HPDE6-E6E7 (cell line): ENCODE data around the gene LDB3.

Experiments
- DNase-seq: peaks from one replicate; pipeline ENCODE4 v3.0.0; 2011; ENCODE audit warnings: missing footprints; ENCODE audit errors: extremely low spot score

Gene LDB3

DNA sequence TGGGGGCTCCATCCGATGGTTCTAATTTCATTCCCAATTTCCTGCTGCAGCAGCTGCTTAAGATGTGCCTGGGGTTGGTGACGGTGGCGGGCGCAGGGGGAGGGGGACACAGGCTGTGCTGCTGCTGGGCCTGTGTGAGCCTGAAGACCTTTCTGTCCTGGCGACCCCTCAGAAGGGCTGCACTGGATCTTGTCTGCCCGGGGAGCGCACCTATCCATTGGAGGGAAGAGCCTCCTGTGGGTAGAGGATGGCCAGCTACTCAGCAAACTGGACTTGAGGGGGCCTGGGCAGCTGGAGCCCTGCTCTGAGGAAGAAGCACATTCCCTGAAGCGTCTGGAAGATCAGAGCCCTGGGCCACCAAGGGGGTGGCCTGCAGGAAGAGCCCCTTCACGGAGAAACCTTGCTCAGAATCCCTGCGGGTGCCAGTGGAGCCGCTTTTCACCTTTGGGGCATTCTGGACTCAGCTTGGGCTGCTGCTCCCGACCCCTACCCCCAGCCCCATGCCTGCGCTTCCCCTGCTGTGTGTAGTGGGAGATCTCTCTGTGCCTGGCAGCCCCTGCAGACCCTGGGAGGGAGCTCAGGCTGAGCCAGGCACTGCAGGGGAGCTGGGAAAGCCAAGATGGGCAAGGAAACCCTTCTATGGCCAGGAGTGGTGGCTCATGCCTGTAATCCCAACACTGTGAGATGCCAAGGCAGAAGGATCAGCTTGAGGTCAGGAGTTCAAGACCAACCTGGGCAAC is 17.8 kb downstream of the LDB3 start:
- no peak for DNase-seq

DNA sequence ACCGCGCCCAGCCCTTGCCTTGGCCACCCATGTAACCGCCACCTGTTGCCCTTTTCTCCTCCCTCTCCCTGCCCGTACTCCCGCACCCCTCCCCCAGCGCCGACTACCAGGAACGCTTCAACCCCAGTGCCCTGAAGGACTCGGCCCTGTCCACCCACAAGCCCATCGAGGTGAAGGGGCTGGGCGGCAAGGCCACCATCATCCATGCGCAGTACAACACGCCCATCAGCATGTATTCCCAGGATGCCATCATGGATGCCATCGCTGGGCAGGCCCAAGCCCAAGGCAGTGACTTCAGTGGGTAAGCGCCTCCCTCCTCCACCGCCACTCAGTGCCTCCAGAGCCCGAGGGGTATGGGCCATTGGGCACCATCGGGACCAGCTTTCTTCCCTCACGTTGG is 18.7 kb downstream of the LDB3 start:
- no peak for DNase-seq

DNA sequence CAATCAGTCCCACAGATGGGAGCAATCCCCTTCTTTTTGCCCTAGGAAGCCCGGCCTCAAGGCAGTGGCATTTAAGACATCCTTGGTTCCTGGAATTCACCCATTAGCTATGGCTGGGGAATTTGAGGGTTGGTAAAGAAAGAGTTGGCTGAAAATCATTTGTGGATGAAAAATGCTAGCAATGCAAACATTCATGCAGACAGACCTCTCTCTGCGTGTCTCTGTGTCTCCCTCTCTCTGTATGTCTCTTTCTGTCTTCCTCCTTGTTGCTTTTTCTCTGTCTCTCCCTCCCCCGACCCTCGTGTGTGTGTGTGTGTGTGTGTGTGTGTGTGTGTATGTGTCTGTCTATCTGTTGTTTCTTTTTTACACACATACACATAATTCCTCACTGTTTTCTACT is 19.4 kb downstream of the LDB3 start:
- DNase-seq: no peak

DNA sequence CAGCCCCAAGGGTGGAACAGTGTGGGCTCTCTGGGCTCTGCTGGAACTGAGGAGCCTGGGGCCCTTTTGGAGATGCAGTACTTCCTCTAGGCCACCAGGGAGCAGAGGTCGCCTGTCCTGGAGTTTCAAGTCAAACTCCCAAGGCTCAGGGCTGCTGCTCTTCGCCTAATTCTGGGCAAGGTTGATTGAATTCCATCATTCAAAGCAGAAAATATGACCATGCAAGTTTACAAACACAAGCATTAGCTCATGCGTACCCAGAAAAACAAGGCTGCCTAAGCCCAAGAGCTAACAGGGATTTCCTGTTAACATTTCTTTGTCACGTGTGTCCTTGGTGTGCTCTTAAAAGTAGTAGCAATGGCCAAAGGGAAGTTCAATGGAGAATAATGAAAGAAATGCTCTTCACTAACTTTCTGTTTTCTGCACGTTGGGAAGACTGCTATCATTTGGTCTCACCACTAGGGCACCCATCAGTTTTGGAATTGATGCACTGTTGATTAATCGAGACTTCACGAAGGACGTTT is 20.1 kb downstream of the LDB3 start:
- DNase-seq: peak; percentile 72

DNA sequence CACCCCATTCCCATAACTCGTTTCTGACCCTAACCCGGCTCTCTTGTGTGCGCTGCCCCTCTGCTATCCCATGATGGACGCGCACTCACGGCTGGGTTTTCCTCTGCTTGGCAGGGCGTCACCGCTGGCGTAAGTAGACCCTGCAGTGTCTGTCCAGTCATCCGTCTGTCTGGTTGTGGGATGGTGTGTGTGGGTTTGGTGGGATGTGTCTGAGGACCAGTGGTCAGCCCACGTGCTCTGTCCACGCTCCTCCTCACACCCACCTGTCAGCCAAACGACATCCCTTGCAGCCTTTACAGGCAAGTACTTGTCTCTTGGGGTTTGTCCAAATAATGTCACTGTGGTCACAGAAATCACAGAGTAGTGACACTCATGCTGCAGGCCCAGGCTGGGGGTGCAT is 20.8 kb downstream of the LDB3 start:
- DNase-seq: no peak

DNA sequence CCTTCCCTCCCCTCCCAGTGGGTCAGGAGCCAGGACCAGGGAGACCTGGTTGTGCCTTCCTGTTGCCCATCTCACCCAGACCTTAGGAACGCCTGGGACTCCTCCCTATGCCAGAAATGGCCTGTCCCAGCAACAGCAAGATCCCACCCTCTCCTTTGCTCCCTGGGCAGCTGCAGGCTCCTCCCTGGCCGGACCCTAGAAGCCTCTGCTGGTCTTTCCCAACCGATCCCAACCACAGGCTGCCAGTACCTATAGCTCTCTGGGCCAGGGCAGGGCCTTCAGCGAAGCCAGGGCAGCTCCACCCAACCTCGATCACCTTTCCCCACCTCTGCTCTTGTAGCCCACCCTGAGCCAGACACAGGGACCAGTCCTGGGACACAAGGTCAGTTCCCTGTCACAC is 21.9 kb downstream of the LDB3 start:
- DNase-seq: no peak

DNA sequence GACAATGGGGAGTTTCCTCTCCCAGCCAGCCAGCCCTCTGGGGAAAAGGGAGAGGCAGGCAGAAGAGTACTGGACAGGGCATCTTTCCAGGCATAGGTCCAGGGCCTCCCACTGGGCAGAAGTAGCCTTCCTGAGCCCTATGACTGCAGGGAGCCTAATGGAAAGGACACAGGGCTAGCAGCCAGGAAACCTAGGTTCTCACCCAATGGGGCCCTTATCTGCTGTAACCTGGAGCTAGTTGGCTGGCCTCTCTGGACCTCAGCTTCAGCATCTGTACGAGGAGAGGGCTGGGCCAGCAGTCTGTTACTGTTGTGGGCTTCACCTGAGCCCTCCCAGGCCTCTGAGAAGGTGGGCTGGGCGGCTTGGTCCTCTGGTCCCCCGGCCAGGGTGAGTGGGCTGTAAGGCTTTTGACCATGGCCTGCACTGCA is 22.4 kb downstream of the LDB3 start:
- no peak for DNase-seq

DNA sequence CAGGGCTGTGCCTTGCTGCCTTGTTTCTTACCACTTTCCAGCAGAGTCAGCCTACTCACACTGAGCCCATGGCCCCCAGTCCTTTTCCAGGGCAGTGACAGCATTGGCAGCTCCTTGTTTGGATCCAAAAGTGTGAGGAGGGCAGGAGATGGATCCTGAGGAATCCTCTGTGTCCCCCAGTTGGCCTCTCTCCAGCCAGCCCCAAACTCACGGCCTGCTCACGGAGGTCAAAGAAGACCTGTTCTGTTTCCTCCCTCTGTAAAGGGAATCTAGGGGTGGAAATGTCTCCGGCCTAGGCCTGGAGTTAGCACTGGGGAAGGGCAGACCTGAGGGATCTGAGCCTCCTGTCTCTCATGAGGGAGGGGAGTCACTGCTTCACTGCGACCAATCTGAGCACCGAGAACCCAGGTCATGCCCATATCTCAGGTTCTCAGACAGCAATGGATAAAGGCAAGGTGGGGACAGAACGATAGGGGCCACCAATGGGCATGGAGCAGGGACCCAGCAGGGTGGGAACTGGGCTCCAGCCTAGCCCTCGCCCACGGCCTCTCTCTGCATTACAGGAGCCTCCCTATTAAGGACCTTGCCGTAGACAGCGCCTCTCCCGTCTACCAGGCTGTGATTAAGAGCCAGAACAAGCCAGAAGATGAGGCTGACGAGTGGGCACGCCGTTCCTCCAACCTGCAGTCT is 23.2 kb downstream of the LDB3 start:
- DNase-seq: no peak

DNA sequence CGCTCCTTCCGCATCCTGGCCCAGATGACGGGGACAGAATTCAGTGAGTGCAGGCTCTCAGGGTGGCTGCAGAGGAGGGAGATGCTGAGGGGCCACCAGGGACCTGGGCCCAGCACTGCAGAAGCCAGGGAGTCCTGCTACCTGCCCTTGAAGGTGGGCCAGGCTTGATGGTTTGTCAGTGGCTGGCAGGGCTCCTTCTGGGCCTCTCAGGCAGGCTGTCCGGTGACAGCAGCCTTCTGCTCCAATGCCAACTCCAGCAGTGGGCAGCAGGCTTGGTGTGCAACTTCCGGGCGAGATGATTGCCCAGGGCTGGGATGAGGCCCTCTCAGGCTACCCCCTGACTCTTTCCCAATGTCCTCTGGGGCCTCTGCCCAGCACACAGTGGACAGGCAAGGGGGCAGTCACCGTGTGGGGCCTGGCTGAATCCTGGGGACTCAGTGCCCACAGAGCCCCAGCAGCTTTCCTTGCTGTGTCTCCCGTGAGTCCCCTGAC is 23.8 kb downstream of the LDB3 start:
- no peak for DNase-seq

DNA sequence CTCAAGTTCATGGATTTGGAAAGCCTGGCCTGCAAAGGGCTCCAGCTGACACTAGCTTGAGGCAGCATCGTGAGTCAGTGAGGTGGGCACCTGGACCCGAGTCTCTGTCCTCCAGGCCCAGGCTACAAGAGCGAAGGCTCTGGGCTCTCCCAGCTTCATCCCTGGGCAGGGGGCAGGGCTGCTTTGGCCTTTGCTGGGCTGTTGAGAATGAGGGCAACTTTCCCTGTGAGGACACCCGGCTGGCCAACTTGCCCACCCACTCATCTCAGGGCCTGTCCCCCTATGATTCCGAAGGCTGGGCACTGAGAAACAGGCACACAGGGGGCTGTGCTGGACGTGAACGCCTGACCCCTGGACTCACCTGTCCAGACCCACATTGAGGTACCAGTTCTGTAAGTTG is 24.4 kb downstream of the LDB3 start:
- DNase-seq: no peak

DNA sequence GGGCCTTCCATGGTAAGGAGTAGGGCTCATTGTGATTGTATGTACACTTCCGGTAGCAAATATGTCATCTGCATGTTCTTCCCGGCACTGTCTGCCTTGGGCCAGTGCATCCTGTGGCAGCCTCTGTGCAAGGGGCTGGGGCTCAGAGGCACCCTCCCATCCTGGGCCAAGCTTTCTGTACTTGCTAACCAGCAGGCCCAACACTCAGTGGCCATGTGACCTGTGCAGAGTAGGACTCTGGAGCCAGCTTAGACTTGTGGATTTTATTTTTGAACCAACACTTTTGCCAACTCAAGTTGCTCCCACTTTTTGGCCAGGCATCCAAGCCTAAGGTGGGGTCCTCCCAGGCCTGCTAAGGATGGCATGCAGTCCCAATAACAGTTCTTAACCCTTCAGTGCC is 25.0 kb downstream of the LDB3 start:
- DNase-seq: no peak

DNA sequence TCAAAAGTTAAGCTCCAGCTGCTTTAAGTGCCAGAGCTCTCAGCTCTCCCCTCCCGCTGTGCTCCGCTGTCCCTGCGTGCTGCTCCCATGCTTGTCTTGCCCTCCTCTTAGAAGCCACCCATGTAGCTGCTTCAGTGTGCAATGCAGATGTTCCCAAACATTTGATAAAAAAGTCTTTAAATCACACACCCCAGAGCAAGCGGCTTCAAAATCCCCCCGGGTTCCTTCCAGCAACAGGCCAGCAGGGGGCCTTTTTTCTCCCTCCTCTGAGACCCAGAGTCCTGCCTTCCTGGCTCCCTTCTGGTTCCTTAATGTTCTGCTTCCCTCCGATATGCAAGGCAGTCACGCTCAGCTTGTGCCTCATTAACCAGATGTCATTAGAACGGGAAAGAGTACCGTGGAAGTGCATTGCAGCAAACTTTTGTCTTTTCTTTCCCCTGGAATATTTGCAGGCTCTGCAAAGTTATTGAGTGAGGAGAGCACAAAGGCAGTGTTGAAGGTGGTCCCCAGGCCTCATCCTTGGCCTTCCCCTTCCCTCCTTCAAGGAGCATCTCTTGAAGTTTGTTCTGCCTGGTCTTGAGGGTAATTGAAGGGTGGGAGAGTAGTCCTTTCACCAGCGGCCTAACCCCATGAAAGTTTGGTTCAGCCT is 25.5 kb downstream of the LDB3 start:
- DNase-seq: peak; percentile 45

DNA sequence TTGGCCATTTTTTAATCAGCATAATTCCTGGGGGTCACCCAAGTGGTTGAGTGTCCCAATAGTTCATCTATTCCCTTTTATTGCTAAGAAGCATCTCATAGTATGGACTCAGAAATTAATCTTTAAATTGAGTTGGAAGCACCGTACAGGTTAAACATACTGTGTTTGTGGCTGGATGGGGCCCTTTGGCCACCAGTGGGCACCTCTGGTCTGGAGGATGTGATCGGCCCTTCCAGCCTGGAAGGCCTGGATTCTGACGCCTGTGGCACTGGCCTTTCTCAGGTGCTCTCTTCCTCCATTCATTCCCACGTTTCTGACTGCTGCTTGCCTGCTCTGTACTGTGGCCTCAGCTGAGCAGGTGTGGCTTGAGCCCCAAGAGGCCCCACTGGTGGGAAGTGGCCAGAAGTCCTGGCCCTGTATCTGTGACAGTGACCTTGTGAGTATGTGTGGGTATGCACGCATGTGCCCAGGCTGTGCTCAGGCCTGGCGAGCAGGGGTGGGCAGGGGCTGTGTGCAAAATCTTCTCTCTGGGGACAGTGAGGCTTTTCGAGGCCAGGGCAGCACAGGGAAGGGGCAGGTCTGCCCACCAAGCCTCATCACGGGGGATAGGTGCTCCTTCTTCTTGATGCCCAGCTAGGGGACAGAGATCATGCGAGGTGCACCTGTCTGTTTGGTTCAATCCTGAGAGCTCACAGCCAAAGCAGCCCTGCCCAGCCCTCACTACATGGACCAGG is 30.1 kb downstream of the LDB3 start:
- no peak for DNase-seq

DNA sequence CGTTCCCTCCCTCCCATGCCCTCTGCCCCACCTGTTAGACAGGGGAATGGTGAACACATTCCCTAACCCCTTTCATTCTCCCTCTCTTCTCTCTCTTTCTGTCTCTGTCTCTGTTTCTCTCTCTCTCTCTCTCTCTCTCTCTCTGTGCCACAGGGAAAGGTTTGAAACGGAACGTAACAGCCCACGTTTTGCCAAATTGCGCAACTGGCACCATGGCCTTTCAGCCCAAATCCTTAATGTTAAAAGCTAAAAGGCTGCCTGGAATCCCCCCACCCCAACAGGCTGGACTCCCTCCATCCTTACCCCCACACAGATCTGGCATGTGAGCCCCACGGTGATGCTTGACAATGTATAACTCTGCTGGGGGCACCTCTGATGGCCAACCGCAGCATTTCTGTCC is 30.8 kb downstream of the LDB3 start:
- no peak for DNase-seq

DNA sequence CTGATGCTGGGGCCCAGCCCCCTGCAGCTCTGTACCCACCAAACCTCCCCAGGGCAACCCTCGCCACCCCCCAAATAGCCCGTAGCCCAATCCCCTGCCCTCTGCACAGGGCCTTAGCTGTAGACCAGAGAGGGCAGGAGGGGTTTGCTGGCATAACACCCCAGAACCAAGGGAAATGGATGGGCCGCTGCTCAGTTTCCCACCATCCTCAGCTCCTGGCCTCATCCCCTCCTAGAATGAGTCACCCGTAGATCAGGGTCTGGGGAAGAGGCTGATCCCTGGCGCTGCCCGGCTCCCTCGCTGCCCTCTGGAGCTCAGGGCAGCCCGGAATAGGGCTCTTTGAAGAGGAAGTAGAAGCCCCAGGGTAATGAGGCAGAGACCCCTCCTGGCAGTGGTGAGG is 31.2 kb downstream of the LDB3 start:
- DNase-seq: no peak

DNA sequence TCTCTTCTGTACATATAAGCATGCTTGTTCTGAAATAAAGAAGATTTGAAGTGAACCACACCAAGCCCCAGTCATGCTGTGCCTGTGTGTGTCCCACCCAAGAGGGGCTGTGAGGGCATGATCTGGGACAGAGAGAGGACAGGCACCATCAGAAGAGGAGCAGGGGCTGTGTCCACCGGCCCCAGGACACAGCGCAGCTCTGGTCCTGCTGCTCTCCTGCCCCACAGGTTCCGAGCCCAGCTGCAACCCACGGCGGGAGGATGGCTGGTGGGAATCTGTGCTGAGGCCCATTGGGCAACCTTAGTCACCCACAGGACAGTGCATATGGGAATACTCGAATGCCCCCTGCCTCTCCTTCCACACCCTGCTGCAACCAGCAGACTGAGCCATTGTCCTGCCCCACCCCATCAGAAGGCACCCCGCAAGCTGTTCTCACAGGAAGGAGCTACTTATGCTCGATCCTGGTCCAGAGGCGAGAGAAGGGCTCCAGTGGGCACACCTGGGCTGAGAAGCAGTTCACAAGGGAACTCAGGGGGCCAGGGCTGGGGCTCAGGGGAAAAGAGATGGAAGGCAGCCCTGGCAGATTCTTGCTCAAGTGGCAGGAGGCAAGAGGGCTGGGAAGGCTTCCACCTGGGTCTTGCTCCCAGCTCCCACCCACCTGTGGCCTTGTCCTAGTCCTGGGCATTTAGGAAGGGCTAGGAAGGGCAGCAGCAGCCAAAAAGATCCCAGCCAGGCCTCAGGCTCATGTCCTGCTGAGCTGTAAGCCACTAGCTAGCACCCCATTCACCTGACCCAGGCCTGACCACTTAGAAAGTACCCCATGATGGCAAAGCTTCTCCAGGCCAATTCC is 31.9 kb downstream of the LDB3 start:
- no peak for DNase-seq

DNA sequence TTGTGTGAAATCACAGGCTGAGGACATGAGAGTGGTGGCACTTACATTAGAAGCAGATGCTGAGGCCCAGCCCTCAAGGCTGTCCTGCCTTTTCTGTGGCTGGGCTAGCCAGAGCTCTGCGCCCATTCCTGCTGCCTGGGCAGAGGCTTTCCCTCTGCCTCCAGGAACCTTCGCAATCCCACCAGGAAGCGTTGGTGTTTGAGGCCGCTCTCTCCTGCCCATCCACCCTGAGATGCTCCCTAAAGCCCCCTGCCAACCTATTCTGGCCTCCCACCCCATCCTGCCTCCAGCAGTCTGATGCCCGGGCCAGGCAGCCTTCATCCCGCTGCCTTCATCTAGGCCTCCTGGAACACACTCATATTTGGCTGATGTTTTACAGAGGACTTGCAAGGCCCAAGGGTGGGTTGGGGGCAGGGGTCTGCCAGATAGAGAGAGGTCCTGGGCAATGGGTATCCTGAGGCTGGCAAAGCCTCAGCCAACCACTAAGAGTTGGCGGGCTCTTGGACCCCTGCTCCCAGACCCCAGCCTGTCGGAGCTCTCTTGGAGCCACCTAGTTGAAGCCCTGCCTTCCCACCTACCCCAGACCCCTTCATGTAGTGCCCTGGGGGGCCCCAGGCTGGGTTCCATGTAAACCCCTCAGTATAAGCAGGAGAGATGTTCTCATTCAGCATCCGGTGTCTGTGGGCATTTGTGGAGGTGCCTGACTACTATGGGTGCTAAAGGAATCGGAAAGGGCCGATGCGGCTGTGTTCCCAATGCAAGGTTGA is 32.7 kb downstream of the LDB3 start:
- DNase-seq: no peak

DNA sequence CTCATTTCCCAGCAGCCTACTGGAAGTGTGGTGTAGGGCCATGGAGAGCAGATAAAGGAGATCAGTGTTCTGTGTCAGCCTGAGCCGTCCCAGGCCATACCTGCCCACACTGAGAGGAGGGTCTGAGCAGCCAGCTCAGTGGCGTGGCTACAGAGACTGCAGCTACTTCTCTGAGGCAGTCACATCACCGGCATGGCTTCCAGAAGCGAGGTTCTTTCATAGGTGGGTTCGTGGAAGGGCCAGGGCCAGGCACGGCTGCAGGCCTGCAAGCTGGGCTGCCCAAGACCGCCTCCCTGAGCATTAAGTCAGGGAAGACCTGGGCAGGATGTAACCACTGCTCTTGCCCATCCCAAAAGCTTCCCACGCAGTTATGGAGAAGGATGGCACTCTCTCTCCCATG is 34.9 kb downstream of the LDB3 start:
- no peak for DNase-seq

DNA sequence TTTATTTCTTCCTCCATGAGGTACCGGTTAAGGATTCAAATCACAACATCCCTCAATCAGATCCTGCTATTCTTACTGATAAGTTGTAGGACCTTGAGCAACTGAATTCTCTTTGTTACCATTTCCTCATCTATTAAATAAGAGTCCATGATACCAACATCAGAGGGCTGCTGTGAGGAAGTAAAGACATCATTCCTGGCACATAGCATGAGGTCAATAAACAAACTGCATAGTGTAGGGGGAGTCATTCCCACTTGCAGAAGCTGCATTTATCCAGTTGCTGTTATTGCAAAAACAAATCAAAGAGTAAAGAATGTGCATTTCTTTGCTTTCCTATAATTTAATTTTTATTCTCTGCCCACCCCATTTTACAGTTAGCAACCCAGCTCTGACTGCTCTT is 36.8 kb downstream of the LDB3 start:
- no peak for DNase-seq

DNA sequence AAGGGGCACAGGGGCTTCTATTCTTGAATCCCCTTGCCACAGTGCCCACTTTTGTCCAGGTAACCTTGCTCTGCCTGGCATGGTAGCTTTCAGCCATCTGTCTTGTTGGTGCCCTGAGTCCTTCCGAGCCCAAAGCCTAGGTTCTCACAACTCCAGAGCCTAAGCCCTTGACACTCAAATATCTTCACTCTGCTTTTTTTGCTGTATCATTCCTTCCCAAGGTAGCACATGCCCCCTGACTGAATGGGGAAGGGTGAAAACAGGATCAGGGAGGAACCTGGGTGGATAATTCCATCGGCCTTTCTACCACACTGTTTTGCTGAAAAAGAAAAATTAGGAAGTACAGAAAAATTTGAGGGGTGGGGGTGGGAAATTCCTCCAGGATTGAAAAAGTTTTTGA is 37.6 kb downstream of the LDB3 start:
- no peak for DNase-seq
